Subcutaneous abdominal adipose tissue (tissue), 5 donors: ENCODE measurements around the gene PPP2R5B.

Experiments used
- H3K27ac ChIP-seq: one replicate; pipeline ENCODE4 v1.7.0; 2013; ENCODE audit warnings: low read depth, mild to moderate bottlenecking, inconsistent platforms, low read length, moderate library complexity
- H3K27me3 ChIP-seq, 5 donors: one replicate each; pipeline ENCODE4 v1.7.0; 2013; ENCODE audit warnings: low read length in 5 of 5, inconsistent platforms in 1 of 5; ENCODE audit not compliant: control insufficient read depth in 5 of 5, insufficient read depth in 4 of 5
- H3K36me3 ChIP-seq, 5 donors: one replicate each; pipeline ENCODE4 v1.7.0; 2013; ENCODE audit warnings: low read length in 5 of 5; ENCODE audit not compliant: control insufficient read depth in 5 of 5, insufficient read depth in 5 of 5
- H3K4me1 ChIP-seq, 5 donors: one replicate each; pipeline ENCODE4 v1.7.0; 2013; ENCODE audit warnings: low read length in 5 of 5, mild to moderate bottlenecking in 3 of 5, moderate library complexity in 1 of 5; ENCODE audit not compliant: control insufficient read depth in 5 of 5, insufficient read depth in 5 of 5
- H3K4me3 ChIP-seq, 5 donors: one replicate each; pipeline ENCODE4 v1.7.0; 2013; ENCODE audit warnings: low read length in 5 of 5, low read depth in 1 of 5
- H3K9ac ChIP-seq, 5 donors: one replicate each; pipeline ENCODE4 v1.7.0; 2013; ENCODE audit warnings: low read length in 5 of 5, mild to moderate bottlenecking in 4 of 5, moderate library complexity in 3 of 5
- H3K9me3 ChIP-seq, 5 donors: one replicate each; pipeline ENCODE4 v1.7.0; 2013; ENCODE audit warnings: low read length in 5 of 5; ENCODE audit not compliant: control insufficient read depth in 5 of 5
- donor health status: healthy.
- donor health status: healthy.
- donor health status: healthy.
- donor health status: healthy.
- donor health status: healthy.

The PPP2R5B gene

DNA sequence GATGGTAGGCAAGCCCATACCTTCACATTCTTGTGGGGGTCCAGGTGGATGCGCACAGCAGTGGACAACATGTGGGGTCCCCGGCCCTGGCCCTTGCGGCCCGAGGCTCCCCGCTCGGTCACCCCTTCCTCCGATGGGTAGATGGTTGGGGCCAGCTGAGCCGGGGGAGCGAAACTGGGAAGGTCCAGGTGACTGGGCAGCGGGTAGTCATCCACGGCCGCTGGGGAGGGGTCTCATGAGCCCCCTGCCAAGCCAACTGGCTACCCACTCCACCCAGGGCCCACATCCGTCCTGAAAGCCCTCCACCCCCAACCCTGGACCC is 18.2 kb upstream of the PPP2R5B start:
- Histone ChIP-seq H3K27ac (no peak overlapping the region), H3K27me3 (no peaks in the 10 kb centered on the region), H3K36me3 (peaks cover 0 to 91% (median 85%) of the 10 kb centered on the region in 5 donors), H3K4me1 (no peaks in the 10 kb centered on the region), H3K9ac (no peak overlapping the region), H3K9me3 (no peaks in the 10 kb centered on the region), H3K4me3 (no peak overlapping the region)

DNA sequence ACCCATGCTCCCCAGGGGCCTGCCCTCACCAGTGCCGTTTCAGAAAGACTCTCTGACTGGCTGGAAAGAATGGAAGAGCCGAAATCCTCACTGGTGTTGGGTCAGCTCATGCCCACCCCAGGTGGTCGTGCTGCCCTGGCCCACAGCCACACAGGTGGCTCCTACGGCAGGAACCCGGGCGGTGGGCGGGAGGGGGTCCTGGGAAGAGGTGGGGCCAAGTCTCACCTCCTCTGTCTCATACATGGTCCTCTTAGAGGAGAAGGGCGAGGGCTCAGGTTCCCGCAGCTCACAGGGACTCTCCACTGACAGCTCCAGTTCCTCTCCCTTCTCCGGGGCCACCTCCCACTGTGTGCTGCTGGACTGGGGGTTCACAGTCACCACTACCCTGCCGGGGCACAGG is 15.7 kb upstream of the PPP2R5B start:
- Histone ChIP-seq H3K4me3 (no peak overlapping the region), H3K36me3 (peaks cover 0 to 91% (median 84%) of the 10 kb centered on the region in 5 donors), H3K27ac (no peak overlapping the region), H3K9ac (no peak overlapping the region), H3K9me3 (no peaks in the 10 kb centered on the region), H3K27me3 (no peaks in the 10 kb centered on the region), H3K4me1 (no peaks in the 10 kb centered on the region)

DNA sequence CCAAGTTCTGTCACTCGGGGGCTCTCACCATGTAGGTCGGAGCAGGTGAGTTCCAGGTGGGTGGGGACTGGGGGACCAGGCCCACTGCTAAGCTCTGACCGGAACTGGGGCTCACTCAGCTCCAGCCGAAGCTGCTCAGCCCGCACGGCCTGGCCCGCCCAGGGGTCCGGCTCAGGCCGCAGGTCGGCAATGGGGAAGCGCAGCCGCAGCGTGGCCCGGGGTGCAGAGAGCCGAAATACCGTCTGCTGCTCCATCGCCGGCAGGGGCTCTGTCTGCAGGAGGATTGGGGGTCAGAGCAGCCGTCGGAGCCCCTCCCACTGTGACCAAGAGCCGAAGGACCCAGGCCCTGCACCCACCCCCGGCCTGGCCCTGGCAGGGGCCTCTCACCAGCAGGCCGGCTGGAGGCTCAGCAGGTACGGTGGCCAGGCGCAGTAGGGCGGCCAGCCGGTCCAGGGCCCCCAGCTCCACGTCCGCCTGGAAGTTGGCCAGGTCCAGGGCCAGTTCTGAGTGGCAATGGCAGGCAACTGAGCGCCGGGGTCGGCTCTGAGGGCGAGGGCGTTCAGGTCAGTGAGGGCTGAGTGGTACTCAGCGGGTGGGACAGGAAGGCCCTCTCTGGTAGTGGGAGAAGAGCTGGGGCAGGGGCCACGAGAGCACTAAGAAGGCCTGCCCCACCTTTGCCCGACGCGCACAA is 14.7 kb upstream of the PPP2R5B start:
- peaks cover 0 to 96% (median 90%) of the 10 kb centered on the region in 5 donors for H3K36me3 ChIP-seq
- no peak overlapping the region for H3K27ac ChIP-seq
- H3K27me3 ChIP-seq = no peaks in the 10 kb centered on the region
- no peak overlapping the region for H3K4me3 ChIP-seq
- H3K4me1 ChIP-seq = no peaks in the 10 kb centered on the region
- H3K9me3 ChIP-seq = no peaks in the 10 kb centered on the region
- H3K9ac ChIP-seq = no peak overlapping the region

DNA sequence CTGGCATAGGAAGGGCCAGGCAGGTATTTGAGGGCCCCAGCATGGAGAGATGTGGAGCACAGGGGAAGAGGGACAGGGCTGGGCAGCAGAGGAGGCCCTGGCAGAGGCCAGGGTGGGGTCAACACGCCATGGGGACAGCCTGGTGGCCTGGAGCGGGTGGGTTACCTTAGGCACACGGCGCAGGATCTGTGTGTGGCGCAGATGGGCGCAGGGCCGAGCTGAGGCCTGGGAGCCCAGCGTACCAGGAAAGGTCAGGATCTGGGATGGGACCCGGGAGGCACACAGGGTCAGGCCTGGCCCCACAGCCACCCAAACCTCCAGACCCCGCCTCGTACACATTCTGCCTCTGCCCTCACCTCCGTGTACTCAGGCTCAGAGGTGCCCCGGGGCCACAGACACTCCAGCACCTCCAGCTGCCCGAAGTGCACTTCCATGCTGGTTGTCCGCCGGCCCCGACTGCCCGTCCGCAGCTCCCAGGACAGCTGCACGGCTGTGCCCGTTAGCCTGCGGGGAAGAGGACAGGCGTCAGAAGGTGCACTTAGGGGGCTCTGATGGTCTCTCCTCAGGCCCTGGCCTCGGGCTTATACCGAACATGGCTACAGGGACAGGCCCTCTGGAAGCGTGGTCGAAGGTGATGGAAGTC is 13.9 kb upstream of the PPP2R5B start:
- Histone ChIP-seq H3K4me3 (no peak overlapping the region), H3K27ac (no peak overlapping the region), H3K4me1 (peaks cover 0 to 5% (median 3%) of the 10 kb centered on the region in 5 donors), H3K9ac (no peak overlapping the region), H3K27me3 (no peaks in the 10 kb centered on the region), H3K9me3 (no peaks in the 10 kb centered on the region), H3K36me3 (peaks cover 0 to 89% (median 83%) of the 10 kb centered on the region in 5 donors)

DNA sequence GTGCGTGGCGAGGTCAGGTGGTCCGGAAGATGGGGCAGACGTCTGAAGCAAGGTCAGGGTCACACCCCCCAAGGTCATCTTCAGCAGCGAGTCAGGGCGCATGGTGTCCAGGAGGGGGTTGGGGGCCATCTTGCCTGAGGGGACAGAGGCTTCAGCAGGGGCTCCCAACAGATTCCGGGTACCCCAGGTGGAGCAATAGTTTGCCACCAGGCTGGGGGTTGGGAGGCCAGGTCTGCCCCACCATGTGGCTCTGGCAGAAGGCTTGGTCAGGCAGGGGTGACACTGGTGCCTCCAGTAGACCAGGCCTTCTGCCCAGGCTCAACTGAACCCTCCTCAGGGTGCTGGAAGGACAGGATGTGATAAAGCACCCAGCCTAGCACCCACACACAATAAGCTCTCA is 13.3 kb upstream of the PPP2R5B start:
- no peak overlapping the region for H3K4me3 ChIP-seq
- peaks cover 0 to 83% (median 78%) of the 10 kb centered on the region in 5 donors for H3K36me3 ChIP-seq
- no peak overlapping the region for H3K9ac ChIP-seq
- no peak overlapping the region for H3K27ac ChIP-seq
- no peaks in the 10 kb centered on the region for H3K9me3 ChIP-seq
- H3K4me1 ChIP-seq = peaks cover 2 to 10% (median 9%) of the 10 kb centered on the region in 5 donors
- no peaks in the 10 kb centered on the region for H3K27me3 ChIP-seq

DNA sequence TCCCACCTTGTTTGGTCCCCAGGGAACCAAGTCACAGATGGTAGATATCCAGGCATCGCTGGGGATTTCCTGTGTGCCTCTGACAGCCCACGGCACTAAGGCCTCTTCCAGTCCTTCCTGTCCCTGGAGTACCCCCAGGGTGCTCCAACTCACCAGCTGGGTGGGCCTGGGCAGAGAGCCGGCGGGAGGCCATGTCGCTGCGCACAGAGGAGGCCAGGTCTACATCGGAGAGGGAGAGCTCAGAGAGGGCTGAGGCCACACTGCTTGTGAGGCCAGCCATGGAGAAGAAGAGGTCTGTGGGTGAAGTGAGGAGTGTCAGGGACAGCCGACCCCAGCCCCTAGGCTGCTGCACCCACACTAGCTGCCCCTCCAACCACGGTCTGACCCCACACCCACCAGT is 12.8 kb upstream of the PPP2R5B start:
- Histone ChIP-seq H3K4me3 (no peak overlapping the region), H3K9ac (no peak overlapping the region), H3K36me3 (peaks cover 0 to 78% (median 72%) of the 10 kb centered on the region in 5 donors), H3K27me3 (no peaks in the 10 kb centered on the region), H3K27ac (no peak overlapping the region), H3K9me3 (no peaks in the 10 kb centered on the region), H3K4me1 (peaks cover 4 to 16% (median 14%) of the 10 kb centered on the region in 5 donors)

DNA sequence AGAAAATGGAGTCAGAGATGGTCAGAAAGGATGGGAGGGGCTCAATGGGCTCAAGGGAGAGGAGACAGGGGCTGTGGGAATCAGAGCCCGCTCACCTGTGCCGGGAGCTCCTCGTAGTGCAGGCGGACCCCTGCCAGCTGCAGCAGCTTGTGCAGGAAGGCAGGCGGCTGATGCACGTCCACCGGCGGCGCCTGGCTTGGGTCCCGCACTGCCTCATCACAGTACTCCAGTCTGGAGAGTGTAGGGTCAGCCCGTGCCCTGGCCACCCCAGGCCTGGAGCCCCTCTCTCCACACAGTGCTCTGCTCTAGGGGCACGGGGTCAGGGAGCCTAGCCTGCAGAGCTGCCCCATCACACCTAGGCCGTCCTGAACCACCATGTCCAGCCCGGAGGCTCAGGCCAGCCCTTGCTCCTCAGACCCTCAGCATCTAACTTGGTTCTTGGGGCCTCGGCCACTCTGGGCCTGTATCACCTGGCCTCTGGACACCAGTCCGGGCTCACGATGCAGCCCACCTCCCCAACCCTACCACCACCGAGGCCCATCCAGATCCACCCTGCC is 11.2 kb upstream of the PPP2R5B start:
- no peaks in the 10 kb centered on the region for H3K27me3 ChIP-seq
- peak overlapping the region in 1 of 5 donors; percentile 12 for H3K9ac ChIP-seq
- no peak overlapping the region for H3K4me3 ChIP-seq
- no peaks in the 10 kb centered on the region for H3K9me3 ChIP-seq
- H3K36me3 ChIP-seq = peaks cover 0 to 62% (median 59%) of the 10 kb centered on the region in 5 donors
- H3K27ac ChIP-seq = no peak overlapping the region
- peaks cover 7 to 26% (median 24%) of the 10 kb centered on the region in 5 donors for H3K4me1 ChIP-seq

DNA sequence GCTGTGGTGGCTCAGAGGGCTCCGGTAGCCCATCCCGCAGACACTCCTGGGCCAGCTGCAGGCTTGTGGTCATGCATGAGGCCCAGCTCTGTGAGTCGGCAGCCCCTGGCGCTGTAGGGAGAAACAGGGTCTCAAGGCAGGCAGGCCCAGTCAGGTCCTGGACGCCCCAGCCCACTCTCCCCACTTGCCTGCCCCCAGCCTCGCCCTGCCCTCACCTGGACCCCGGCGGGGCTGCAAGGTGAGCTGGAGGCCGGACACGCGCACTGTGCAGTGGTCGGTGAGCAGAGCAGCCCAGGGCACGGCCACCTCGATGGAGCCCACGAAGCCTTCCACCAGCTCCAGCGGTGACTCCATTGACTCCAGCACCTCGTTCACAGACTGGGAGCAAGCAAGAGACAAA is 10.4 kb upstream of the PPP2R5B start:
- Histone ChIP-seq H3K4me3 (no peak overlapping the region), H3K36me3 (peaks cover 0 to 54% (median 51%) of the 10 kb centered on the region in 5 donors), H3K4me1 (peaks cover 7 to 33% (median 28%) of the 10 kb centered on the region in 5 donors), H3K9me3 (no peaks in the 10 kb centered on the region), H3K9ac (no peak overlapping the region), H3K27ac (no peak overlapping the region), H3K27me3 (no peaks in the 10 kb centered on the region)

DNA sequence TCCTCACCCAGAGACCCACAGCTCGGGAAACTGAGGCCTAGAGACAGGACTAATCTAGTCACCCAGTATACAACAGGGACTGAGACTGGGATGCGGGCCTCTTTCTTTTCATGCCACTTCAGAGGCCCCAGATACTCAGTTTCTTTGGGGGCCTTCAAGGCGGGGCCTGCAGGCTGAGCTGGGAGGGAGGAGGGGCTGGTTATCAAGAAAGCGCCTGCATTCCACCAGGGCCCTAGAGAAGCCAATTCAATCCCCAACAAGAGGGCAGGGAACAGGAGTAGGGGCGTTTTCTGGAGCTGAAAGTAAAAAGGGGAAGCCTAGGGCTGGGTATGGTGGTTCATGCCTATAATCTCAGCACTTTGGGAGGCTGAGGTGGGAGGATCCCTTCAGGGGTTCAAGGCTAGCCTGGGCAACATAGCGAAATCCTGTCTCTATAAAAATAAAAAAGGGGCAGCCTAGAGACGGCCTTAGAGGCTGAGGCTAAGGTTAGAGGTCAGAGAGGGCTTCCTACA is 9.1 kb upstream of the PPP2R5B start:
- Histone ChIP-seq H3K27ac (no peak overlapping the region), H3K27me3 (no peaks in the 10 kb centered on the region), H3K36me3 (peaks cover 0 to 41% (median 38%) of the 10 kb centered on the region in 5 donors), H3K9me3 (no peaks in the 10 kb centered on the region), H3K9ac (peak overlapping the region in 4 of 5 donors; percentile 96 to 99 (median 98)), H3K4me3 (peak overlapping the region in 3 of 5 donors; percentile 92 to 100 (median 92)), H3K4me1 (peaks cover 7 to 33% (median 28%) of the 10 kb centered on the region in 5 donors)
